CD8-positive, alpha-beta memory T cell (primary cell): ENCODE results near the gene MYBPC2. TPM values are rescaled to one million over a fixed set of nuclear protein-coding genes. Genes with fewer than 3 reads are reported as not detected.
"Not testable (repeated sequence)": the region's sequence is repeated elsewhere in the genome, so short reads cannot be mapped to it uniquely, and the experiment has no call there.

Experiments used
- CTCF ChIA-PET: fragments of 350-600 bp; sonication (Branson Sonifier 250); formaldehyde crosslinking; loops from one replicate; lab custom pipeline; 2021; ENCODE audit warnings: antibody characterized with exemption; lab: Charles Lee
- POLR2A ChIA-PET: fragments of 350-600 bp; sonication (Branson Sonifier 250); formaldehyde crosslinking; loops from one replicate; lab custom pipeline; 2021; ENCODE audit warnings: antibody characterized with exemption; lab: Charles Lee
- DNase-seq, 5 donors: peaks; one replicate each; pipeline versions ENCODE4 v3.0.0 to v3.0.0-alpha.2; 2020 to 2022; ENCODE audit warnings: mixed read lengths in 1 of 5
- H3K27ac ChIP-seq: one replicate; pipeline ENCODE4 v1.7.0; 2013; ENCODE audit warnings: low read depth, mild to moderate bottlenecking, low read length, moderate library complexity
- H3K27me3 ChIP-seq: 2 replicates; pipeline ENCODE4 v1.7.0; 2013; ENCODE audit warnings: low read length, mild to moderate bottlenecking; ENCODE audit not compliant: insufficient read depth, poor library complexity, severe bottlenecking
- H3K36me3 ChIP-seq: 2 replicates; pipeline ENCODE4 v1.7.0; 2013; ENCODE audit warnings: mild to moderate bottlenecking, low read length, moderate library complexity; ENCODE audit not compliant: insufficient read depth
- H3K4me1 ChIP-seq: 2 replicates; pipeline ENCODE4 v1.7.0; 2013; ENCODE audit warnings: mild to moderate bottlenecking, low read length, moderate library complexity; ENCODE audit not compliant: insufficient read depth
- H3K4me3 ChIP-seq: 2 replicates; pipeline ENCODE4 v1.7.0; 2013; ENCODE audit warnings: mild to moderate bottlenecking, low read length
- H3K9me3 ChIP-seq: 2 replicates; pipeline ENCODE4 v1.7.0; 2013; ENCODE audit warnings: mild to moderate bottlenecking, low read length
- H3K27ac Mint-ChIP-seq, 8 donors: one replicate each; pipeline ENCODE4 v1.8.0; 2020 to 2021; ENCODE audit warnings: mixed read lengths in 8 of 8, mild to moderate bottlenecking in 6 of 8, inconsistent platforms in 3 of 8, moderate library complexity in 3 of 8
- H3K27me3 Mint-ChIP-seq, 2 donors: one replicate each; pipeline ENCODE4 v1.8.0; 2020 to 2021; ENCODE audit warnings: mixed read lengths in 2 of 2, mild to moderate bottlenecking in 1 of 2, moderate library complexity in 1 of 2
- H3K36me3 Mint-ChIP-seq, 3 donors: one replicate each; pipeline ENCODE4 v1.8.0; 2020 to 2021; ENCODE audit warnings: mixed read lengths in 3 of 3, inconsistent platforms in 1 of 3, mild to moderate bottlenecking in 1 of 3
- H3K4me1 Mint-ChIP-seq, 3 donors: one replicate each; pipeline ENCODE4 v1.8.0; 2020 to 2021; ENCODE audit warnings: mixed read lengths in 3 of 3, inconsistent platforms in 1 of 3, mild to moderate bottlenecking in 1 of 3
- H3K4me3 Mint-ChIP-seq, 7 donors: one replicate each; pipeline ENCODE4 v1.8.0; 2020 to 2021; ENCODE audit warnings: mixed read lengths in 7 of 7, mild to moderate bottlenecking in 6 of 7, moderate library complexity in 4 of 7, inconsistent platforms in 2 of 7
- H3K9me3 Mint-ChIP-seq, 5 donors: one replicate each; pipeline ENCODE4 v1.8.0; 2020 to 2022; ENCODE audit warnings: mixed read lengths in 5 of 5, mild to moderate bottlenecking in 3 of 5, moderate library complexity in 2 of 5, inconsistent platforms in 1 of 5
- polyA plus RNA-seq: library from polyadenylated mRNA; unstranded; fragments of 300-500 nt; fragmentation: Illumina TruSeq; gene quantifications from one replicate; pipeline ENCODE4 v1.2.3, GENCODE V29; 2021
- total RNA-seq, 2 experiments: library from RNA; stranded (reverse); gene quantifications; one replicate each; pipeline ENCODE4 v1.2.3, GENCODE V29; 2021

Gene MYBPC2
- total and polyA plus RNA-seq, 3 experiments from 2014 or later = 0.07 to 0.24 TPM; not detected in 1

DNA sequence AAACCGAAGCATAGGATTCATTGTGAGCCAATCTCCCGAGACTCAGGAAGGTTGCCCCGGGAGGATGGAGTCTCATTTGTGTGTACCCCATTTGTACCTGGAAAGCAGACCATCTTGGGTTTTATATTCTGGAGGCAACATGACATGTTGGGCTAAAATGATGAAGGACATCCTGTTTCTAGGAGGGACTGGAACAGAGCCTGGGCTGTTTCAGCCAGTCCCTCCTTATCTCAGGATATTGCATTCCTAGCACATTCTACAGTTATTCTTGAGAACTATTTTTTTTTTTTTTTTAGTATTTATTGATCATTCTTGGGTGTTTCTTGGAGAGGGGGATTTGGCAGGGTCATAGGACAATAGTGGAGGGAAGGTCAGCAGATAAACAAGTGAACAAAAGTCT lies 42.4 kb upstream of the MYBPC2 start:
- H3K36me3 ChIP-seq, H3K9me3 Mint-ChIP-seq, CTCF ChIA-PET, H3K9me3 ChIP-seq, H3K27me3 ChIP-seq, H3K27ac ChIP-seq, H3K4me3 Mint-ChIP-seq, H3K4me1 Mint-ChIP-seq, H3K4me1 ChIP-seq, DNase-seq, H3K4me3 ChIP-seq, H3K27me3 Mint-ChIP-seq, H3K27ac Mint-ChIP-seq, POLR2A ChIA-PET: not testable (repeated sequence)
- peaks cover 0 to 31% (median 0%) of the 10 kb centered on the region in 3 donors for H3K36me3 Mint-ChIP-seq

DNA sequence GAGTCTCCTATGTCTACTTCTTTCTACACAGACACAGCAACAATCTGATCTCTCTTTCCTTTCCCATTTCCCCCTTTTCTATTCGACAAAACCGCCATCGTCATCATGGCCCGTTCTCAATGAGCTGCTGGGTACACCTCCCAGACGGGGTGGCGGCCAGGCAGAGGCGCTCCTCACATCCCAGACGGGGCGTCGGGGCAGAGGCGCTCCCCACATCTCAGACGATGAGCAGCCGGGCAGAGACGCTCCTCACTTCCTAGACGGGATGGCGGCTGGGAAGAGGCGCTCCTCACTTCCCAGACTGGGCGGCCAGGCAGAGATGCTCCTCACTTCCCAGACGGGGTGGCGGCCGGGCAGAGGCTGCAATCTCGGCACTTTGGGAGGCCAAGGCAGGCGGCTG lies 41.7 kb upstream of the MYBPC2 start:
- CTCF ChIA-PET, H3K4me1 ChIP-seq, H3K9me3 Mint-ChIP-seq, H3K27me3 Mint-ChIP-seq, H3K27me3 ChIP-seq, H3K4me3 Mint-ChIP-seq, H3K9me3 ChIP-seq, H3K36me3 ChIP-seq, DNase-seq, H3K4me1 Mint-ChIP-seq, H3K27ac Mint-ChIP-seq, H3K27ac ChIP-seq, POLR2A ChIA-PET, H3K4me3 ChIP-seq: not testable (repeated sequence)
- peaks cover 0 to 32% (median 1%) of the 10 kb centered on the region in 3 donors for H3K36me3 Mint-ChIP-seq

DNA sequence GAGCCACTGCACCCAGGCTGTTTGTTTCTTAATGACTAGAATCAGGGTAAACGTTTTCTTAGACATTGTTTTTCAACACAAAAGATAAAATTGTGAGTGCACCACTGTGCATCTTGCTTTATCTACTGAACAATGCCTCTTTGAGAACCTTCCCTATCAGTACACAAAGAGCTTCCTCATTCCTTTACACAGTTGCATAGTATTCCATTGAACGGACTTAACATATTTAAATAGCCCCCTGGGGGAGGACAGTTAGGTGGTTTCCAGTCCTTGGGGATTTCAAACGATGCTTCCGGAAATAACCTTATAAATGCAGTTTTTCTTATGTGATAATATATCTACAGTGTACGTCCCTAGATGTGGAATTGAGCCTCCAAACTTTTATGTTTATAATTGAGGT lies 39.9 kb upstream of the MYBPC2 start:
- no peak overlapping the region for H3K27ac Mint-ChIP-seq
- peaks cover 2% of the 10 kb centered on the region for H3K36me3 ChIP-seq
- DNase-seq = no peak

DNA sequence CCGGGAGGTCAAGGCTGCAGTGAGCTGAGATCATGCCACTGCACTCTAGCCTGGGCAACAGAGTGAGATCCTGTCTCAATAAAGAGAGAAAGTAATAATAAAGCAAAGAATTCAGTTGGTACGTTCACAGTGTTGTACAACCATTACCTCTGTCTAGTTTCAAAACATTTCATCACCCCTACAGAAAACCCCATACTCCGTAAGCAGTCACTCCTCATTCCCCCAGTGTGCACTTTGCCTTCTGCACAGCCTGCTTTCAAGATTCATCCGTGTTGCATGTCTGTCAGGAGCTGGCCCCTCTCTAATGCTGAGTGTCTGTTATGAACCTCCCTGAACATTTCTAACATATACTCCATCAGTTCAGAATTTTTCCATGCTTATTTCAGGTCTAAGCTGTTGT lies 39.1 kb upstream of the MYBPC2 start:
- Mint-ChIP-seq H3K27ac (no peak overlapping the region), H3K4me3 (no peak overlapping the region), H3K4me1 (peaks cover 0 to 5% (median 0%) of the 10 kb centered on the region in 3 donors), H3K27me3 (no peaks in the 10 kb centered on the region), H3K9me3 (no peaks in the 10 kb centered on the region), H3K36me3 (peaks cover 0 to 28% (median 6%) of the 10 kb centered on the region in 3 donors)
- no peak overlapping the region for H3K27ac ChIP-seq
- no peaks in the 10 kb centered on the region for H3K27me3 ChIP-seq
- H3K4me1 ChIP-seq = no peaks in the 10 kb centered on the region
- no peaks in the 10 kb centered on the region for H3K9me3 ChIP-seq
- ChIA-PET POLR2A (no interaction called here), CTCF (no interaction called here)
- no peak overlapping the region for H3K4me3 ChIP-seq
- DNase-seq = no peak
- no peaks in the 10 kb centered on the region for H3K36me3 ChIP-seq

More for the DNA sequence above, 39.9 kb upstream of the MYBPC2 start:
- H3K9me3 ChIP-seq = no peaks in the 10 kb centered on the region
- ChIA-PET CTCF (no interaction called here), POLR2A (no interaction called here)
- Mint-ChIP-seq H3K36me3 (peaks cover 0 to 28% (median 3%) of the 10 kb centered on the region in 3 donors), H3K27me3 (no peaks in the 10 kb centered on the region), H3K4me3 (no peak overlapping the region), H3K9me3 (no peaks in the 10 kb centered on the region), H3K4me1 (peaks cover under 1 to 2% (median 2%) of the 10 kb centered on the region in 3 donors)
- H3K4me1 ChIP-seq = no peaks in the 10 kb centered on the region
- H3K4me3 ChIP-seq = no peak overlapping the region
- no peaks in the 10 kb centered on the region for H3K27me3 ChIP-seq
- no peak overlapping the region for H3K27ac ChIP-seq

DNA sequence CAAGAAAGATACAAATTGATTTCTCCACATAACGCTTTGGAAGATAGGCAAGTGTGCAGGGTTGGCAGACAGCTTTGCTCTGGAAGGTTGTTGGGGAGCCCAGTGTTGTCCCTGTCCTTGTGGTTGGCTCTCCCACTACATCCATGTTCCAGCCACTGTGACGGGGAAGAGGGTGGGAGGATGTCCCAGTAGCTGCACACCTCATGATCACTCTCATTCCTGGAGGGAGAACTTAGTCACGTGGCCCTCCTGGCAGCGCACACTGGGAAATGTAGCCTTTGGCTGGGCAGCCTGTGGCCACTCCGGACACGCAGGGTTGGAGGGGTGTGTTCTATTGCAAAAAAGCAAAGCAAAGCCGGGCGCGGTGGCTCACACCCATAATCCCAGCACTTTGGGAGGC lies 38.7 kb upstream of the MYBPC2 start:
- POLR2A ChIA-PET = no interaction called here
- no peak overlapping the region for H3K4me3 Mint-ChIP-seq
- no peak overlapping the region for H3K27ac ChIP-seq
- no peaks in the 10 kb centered on the region for H3K36me3 ChIP-seq
- H3K27ac Mint-ChIP-seq = no peak overlapping the region
- no peaks in the 10 kb centered on the region for H3K9me3 Mint-ChIP-seq
- H3K4me1 Mint-ChIP-seq = peaks cover 0 to 5% (median 0%) of the 10 kb centered on the region in 3 donors
- H3K27me3 Mint-ChIP-seq = no peaks in the 10 kb centered on the region
- H3K9me3 ChIP-seq = no peaks in the 10 kb centered on the region
- DNase-seq = no peak
- CTCF ChIA-PET = no interaction called here
- no peaks in the 10 kb centered on the region for H3K4me1 ChIP-seq
- H3K27me3 ChIP-seq = no peaks in the 10 kb centered on the region
- no peak overlapping the region for H3K4me3 ChIP-seq
- H3K36me3 Mint-ChIP-seq = peaks cover 0 to 29% (median 6%) of the 10 kb centered on the region in 3 donors

DNA sequence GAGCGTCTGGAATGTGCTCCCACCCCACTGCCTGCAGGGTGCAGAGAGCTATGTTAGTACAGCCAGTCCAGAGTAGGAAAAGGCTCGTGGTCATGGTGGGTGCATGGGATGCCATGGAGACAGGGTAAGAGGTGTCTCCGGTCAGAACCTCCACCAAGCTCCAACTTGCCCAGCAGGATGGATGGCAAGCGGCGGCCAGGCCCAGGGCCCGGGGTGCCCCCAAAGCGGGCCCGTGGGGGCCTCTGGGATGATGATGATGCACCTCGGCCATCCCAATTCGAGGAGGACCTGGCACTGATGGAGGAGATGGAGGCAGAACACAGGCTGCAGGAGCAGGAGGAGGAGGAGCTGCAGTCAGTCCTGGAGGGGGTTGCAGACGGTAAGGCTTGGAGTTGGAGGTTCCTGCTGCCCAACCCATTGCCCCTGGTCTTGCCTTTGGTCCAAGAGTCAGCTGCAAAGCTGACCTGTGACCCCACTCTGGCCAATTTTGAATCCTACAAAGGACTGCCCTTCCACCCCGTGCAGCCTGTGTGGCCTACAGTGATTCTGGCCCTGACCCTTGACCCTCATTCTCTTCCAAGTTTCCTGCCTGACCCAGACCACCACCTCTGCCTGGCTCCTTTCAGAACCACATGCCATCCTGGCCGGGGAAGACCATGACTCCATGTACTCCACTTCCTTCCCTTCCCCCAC lies 33.9 kb upstream of the MYBPC2 start:
- H3K4me3 ChIP-seq = no peak overlapping the region
- no peak overlapping the region for H3K27ac Mint-ChIP-seq
- POLR2A ChIA-PET = no interaction called here
- no peaks in the 10 kb centered on the region for H3K9me3 Mint-ChIP-seq
- H3K4me1 Mint-ChIP-seq = peaks cover 0 to 5% (median 0%) of the 10 kb centered on the region in 3 donors
- no peaks in the 10 kb centered on the region for H3K36me3 ChIP-seq
- H3K9me3 ChIP-seq = no peaks in the 10 kb centered on the region
- no peak overlapping the region for H3K27ac ChIP-seq
- no peak for DNase-seq
- H3K4me3 Mint-ChIP-seq = no peak overlapping the region
- no peaks in the 10 kb centered on the region for H3K27me3 Mint-ChIP-seq
- H3K27me3 ChIP-seq = no peaks in the 10 kb centered on the region
- CTCF ChIA-PET = interaction anchor here (1.2 kb wide), 1 partner anchor 42 kb away, joined by 5 read pairs; no protein-coding TSS in a partner anchor
- peaks cover 0 to 28% (median 8%) of the 10 kb centered on the region in 3 donors for H3K36me3 Mint-ChIP-seq
- H3K4me1 ChIP-seq = no peaks in the 10 kb centered on the region

DNA sequence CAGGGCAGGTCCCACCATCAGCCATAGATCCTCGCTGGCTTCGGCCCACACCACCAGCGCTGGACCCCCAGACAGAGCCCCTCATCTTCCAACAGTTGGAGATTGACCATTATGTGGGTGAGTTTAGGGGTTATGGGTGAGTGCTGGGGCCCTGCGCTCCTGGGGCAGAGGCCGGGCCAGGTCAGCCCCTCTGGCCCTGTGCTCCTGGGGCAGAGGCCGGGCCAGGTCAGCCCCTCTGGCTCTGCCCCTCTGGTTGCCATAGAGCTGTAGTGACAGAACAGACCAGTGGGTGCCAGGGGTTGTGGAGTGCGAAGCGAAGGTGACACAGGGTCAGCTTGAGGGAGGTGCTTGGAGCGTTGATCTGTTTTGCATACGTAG lies 33.3 kb upstream of the MYBPC2 start:
- CTCF ChIA-PET = interaction anchor here (1.2 kb wide), 1 partner anchor 42 kb away, joined by 5 read pairs; no protein-coding TSS in a partner anchor

DNA sequence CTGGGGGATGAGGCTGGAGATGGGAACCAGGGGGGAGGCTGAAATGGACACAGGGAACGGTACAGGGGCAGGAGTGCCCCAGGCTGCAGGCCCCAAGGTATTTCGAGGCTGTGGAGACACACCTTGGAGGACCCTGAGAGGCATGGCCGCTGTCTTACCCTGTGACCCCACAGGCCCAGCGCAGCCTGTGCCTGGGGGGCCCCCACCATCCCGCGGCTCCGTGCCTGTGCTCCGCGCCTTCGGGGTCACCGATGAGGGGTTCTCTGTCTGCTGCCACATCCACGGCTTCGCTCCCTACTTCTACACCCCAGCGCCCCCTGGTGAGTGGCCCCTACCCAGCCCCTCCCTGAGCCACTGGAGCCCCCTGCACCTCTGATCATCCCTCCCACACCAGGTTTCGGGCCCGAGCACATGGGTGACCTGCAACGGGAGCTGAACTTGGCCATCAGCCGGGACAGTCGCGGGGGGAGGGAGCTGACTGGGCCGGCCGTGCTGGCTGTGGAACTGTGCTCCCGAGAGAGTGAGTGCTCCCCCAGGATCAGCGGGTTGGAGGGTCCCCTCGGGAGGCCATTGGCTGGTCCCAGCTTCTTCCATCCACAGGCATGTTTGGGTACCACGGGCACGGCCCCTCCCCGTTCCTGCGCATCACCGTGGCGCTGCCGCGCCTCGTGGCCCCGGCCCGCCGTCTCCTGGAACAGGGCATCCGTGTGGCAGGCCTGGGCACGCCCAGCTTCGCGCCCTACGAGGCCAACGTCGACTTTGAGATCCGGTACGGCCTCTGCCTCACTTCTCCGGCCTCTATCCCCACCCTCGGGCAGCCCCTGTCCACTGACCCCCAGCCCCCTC lies 30.9 kb upstream of the MYBPC2 start:
- Histone ChIP-seq H3K36me3 (no peaks in the 10 kb centered on the region), H3K27me3 (no peaks in the 10 kb centered on the region), H3K4me1 (no peaks in the 10 kb centered on the region), H3K27ac (no peak overlapping the region), H3K4me3 (no peak overlapping the region), H3K9me3 (no peaks in the 10 kb centered on the region)
- Mint-ChIP-seq H3K36me3 (peaks cover 0 to 42% (median 10%) of the 10 kb centered on the region in 3 donors), H3K27me3 (no peaks in the 10 kb centered on the region), H3K4me1 (peaks cover 0 to 5% (median 0%) of the 10 kb centered on the region in 3 donors), H3K4me3 (no peak overlapping the region), H3K9me3 (no peaks in the 10 kb centered on the region), H3K27ac (no peak overlapping the region)
- ChIA-PET CTCF (no interaction called here), POLR2A (no interaction called here)
- DNase-seq = no peak

More for the DNA sequence above, 33.3 kb upstream of the MYBPC2 start:
- Histone ChIP-seq H3K4me1 (no peaks in the 10 kb centered on the region), H3K9me3 (no peaks in the 10 kb centered on the region), H3K36me3 (no peaks in the 10 kb centered on the region), H3K4me3 (no peak overlapping the region), H3K27me3 (no peaks in the 10 kb centered on the region), H3K27ac (no peak overlapping the region)
- Mint-ChIP-seq H3K4me3 (no peak overlapping the region), H3K9me3 (no peaks in the 10 kb centered on the region), H3K4me1 (peaks cover 0 to 5% (median 0%) of the 10 kb centered on the region in 3 donors), H3K36me3 (peaks cover 0 to 30% (median 8%) of the 10 kb centered on the region in 3 donors), H3K27me3 (no peaks in the 10 kb centered on the region), H3K27ac (peak overlapping the region in 1 of 8 donors; percentile 29)
- POLR2A ChIA-PET = no interaction called here
- no peak for DNase-seq
